ENCODE results near the gene SAPCD2.
"Not testable (repeated sequence)": the region's sequence is repeated elsewhere in the genome, so short reads cannot be mapped to it uniquely, and the experiment has no call there.

SAPCD2 gene

DNA sequence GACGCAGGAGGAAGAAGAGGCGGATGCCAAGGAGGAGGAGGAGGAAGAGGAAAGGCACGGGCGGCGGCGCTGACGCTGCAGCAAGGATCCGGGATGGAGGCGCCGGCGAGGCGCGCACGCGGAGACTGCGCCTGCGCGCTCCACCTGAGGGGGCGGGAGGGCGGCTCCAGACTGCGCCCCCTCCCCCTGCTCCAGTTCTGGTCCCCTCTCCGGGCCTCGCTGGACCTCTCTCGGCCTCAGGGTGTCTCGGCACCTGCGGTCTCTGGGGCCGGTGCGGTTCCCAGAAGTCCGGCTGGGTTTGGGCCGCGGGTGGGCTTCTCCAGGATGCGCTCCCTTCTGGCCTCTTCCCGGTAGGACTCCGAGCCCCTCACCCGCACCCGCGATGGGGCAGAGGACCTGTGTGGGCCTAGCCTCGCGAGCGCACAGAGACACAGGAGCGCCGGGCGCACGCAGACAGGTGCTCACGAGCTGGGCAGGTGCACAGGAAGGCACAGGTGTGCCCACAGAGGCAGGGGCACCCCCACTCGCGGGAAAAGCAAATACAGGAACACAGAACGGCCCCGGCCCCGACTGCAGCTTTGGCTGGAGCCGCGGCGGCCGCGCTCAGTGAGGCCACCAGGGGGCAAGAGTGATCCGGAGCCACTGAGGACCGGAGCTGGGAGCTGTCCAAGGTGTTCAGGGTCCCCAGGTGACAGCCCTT, 24.1 kb downstream of the SAPCD2 start, which contains the start of gene NPDC1:
TSS of gene NPDC1 (minus strand) at position 90 of the 700 bp plus-strand sequence. CDS start 188 bp downstream, outside the sequence.
- peak; percentile 52 to 79 (median 73) for DNase-seq

GRCh38 chr9:137045294-137046087, 24.9 kb downstream of the SAPCD2 start:
- no peak for DNase-seq

GRCh38 chr9:137044502-137045177, 25.7 kb downstream of the SAPCD2 start:
- DNase-seq, result no peak

- DNase-seq, result no peak
These were observed 26.3 kb downstream of the SAPCD2 start for GRCh38 chr9:137044037-137044436.

DNA sequence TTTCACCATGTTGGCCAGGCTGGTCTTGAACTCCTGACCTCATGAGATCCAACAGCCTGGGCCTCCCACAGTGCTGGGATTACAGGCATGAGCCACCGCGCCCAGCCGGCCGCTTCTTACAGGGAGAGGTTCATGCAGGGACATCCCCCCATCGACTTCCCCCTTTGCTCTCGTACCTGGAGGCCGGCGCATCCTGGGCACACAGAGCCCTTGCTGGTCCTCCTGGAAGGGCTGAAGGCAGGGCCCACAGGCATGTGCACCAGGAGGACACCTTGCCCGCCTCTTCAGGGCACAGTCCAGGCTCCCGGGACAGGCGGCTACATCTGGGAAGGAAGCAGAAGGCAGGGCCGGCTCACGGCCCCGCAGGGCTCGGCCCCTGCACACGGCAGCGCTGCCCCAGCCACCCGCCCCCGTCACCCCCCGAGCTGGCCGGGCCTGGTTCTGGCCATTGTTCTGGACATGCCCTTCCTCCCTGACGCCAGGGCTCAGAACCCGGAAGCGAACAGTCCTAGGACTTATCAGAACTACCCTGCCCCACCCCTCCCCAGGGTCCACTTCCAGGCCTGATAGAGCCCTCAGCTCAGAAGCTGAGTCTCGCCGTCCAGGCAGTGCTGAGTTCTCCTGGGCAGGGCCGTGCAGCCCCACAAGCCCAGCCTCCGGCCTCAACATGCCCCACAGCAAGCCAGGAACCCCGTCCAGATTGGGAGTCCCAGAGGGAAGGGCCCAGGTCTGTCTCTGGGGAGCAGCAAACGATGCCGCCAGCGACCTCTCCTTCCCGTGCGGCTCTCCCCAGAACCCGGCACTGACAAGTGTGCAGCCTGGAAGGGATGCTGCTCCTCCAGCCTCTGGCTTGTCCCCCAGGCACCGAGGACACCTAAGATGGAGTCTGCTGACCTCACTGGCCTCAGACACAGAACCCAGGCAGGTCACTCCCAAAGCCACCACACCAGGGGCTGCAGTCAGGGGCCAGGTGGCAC, 27.3 kb downstream of the SAPCD2 start:
- DNase-seq, result no peak

DNA sequence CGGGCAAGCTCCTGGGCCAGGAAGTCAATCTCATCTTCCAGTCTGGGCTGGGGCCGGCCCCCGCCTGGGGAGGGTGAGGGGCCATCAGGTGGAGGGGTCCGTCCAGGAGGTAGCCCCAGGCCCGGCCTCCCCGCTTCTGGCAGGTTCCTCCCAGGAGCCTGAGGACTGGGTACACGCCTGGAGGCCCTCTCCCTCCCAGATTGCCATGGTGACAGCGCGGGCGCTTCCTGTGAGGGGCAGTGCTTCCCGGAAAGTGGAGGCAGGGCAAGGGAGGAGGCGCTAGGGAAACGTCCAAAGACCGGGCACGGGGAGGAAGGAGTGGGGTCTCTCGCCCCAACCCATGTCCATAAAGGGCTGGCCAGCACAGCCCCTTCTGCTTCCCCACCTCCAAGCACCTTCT, 29.2 kb downstream of the SAPCD2 start:
- no peak for DNase-seq

- DNase-seq, result no peak
These were observed 29.8 kb downstream of the SAPCD2 start for GRCh38 chr9:137040568-137040967.

DNA sequence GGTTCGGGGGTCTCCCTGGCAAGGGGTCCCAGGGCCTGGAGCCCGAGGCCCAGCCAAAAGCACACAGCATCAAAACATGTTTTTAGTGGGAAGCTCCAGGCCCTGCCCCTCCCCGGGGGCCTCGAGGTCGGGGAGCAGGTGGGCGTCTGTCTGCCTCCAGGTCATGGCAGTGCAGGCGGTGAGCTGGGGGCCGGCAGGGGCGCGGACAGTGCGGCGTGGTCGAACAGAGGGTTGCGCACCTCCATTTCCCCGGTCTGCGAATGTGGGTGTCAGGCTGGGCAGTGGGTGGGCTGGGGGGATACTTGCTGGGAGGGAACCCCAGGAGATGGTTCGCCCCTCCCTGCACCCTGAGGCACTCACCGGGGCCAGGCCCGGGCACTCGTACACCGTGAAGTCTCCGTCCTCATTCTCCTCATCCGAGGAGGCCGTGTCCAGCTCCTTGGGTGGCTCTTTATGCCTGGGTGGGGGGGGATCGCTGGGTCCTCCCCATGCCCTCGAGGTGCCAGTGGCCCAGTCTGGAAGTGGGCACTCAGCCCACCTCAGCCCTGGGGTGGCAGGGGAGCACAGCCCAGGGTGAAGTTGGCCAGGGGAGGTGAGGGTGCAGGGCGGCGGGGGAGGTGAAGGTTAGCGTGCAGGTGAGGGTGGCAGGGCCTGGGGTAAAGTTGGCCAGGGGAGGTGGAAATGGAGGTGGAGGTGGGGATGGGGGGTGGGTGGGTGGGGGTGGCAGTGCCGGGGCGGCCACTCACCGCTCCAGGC, 30.6 kb downstream of the SAPCD2 start:
- DNase-seq, result no peak

DNA sequence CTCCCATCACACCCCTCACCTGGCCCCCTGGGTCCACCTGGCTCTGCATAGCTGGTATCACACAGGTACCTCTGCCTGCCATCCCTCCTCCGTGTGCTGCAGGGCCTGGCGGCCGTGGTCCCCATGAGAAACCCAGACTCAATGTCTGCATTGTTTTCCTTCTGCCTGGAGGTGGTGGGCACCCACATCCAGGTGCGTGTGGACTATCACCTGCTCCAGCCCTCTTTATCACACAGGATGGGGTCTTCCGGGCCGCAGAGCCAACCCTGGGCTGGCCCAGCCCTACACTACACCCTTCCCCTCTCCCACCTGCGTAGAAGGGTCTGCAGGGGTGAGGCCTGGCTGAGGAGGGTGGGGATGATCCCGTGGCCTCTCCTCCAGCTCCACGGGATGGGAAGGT, 31.4 kb downstream of the SAPCD2 start:
- no peak for DNase-seq

DNA sequence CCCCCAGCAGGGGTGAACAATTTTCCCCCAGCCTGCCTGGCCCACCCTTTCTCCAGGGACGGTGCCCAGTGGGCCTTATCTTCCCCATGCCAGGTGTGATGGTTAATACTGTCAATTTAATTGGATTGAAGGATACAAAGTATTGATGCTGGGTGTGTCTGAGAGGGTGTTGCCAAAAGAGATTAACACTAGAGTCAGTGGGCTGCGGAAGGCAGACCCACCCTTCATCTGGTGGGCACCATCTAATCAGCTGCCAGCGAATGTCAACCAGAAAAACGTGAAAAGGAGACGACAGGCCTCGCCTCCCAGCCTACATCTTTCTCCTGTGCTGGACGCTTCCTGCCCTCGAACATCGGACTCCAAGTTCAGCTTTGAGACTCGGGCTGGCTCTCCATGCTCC, 32.9 kb downstream of the SAPCD2 start:
- no peak for DNase-seq

- DNase-seq, result no peak
These were observed 33.3 kb downstream of the SAPCD2 start for GRCh38 chr9:137037035-137037434.

DNA sequence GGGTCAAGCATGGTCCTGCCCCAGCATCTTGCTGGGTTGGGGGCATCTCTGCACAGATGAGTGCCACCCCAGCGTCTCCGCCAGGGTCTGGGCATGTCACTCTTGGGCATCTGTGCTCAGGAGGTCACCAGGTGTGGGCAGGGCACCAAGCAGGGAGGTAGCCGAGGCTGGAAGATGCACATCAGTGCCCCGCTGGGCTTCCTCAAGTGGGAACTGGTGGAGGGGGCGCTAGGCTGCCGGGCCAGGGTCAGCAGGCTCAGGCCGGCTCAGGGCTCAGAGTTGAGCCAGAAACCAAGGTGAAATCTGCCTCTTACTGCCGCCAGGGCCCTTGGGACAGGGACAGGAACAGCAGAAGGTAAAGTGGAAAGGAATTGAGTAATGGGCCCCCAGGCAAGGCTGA, 34.4 kb downstream of the SAPCD2 start:
- DNase-seq, result no peak

- DNase-seq, result no peak
These were observed 34.9 kb downstream of the SAPCD2 start for GRCh38 chr9:137035507-137035834.

- DNase-seq, result peak; percentile 78 to 93 (median 78)
These were observed 35.4 kb downstream of the SAPCD2 start for GRCh38 chr9:137034709-137035506.

- DNase-seq, result no peak
These were observed 36.2 kb downstream of the SAPCD2 start for GRCh38 chr9:137034039-137034708.

DNA sequence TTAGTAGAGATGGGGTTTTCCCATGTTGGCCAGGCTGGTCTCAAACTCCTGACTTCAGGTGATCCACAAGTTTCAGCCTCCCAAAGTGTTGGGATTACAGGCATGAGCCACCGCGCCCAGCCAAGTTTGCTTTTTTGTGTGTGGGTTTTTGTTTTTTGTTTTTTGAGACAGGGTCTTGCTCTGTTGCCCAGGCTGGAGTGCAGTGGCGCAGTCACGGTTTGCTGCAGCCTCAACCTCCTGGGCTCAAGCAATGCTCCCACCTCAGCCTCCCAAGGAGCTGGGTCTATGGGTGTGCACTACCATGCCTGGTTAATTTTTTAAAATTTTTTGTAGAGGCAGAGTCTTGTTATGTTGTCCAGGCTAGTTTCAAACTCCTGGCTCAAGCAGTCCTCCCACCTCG, 36.9 kb downstream of the SAPCD2 start:
- not testable (repeated sequence) for DNase-seq

DNA sequence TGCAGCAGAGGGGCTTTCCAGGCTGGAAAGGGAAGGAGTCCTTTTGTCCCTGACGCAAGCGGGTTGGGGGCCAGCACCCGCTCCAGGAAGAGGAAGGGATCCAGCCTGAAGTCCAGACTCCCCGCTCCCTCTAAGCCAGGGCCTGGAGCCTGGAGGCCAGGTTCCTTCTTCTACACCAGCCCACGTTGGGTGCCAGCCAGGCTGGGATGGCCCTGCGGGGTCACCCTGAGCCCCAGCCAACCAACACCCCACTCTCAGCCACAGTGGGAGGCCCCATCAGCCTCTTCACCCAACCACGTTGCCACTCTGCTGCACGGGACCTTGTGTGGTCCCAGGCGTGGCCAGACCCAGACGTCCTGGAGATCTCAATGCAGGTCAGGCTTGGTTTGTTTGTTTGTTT, 37.5 kb downstream of the SAPCD2 start:
- peak in 1 of 5 experiments; percentile 63 for DNase-seq

- peak in 2 of 5 experiments; percentile 40 to 71 for DNase-seq
These were observed 38.3 kb downstream of the SAPCD2 start, which contains the start of gene FUT7 for GRCh38 chr9:137031904-137032640. FUT7 (minus strand) TSS chr9:137032088; CDS start chr9:137031991, 97 bp downstream.
